HepG2 (cell line): ENCODE measurements around the gene VMO1. TPM values are rescaled to one million over a fixed set of nuclear protein-coding genes. Genes with fewer than 3 reads are reported as not detected.

Experiments used
- CENPBD1 ChIP-seq: sonication (generic); formaldehyde crosslinking; IDR thresholded peaks from 2 replicates; pipeline ENCODE4 v1.8.0; 2022; ENCODE audit warnings: missing genetic modification reagents, low read depth, mild to moderate bottlenecking, borderline replicate concordance
- ELF1 ChIP-seq: sonication (generic); formaldehyde crosslinking; IDR thresholded peaks from 2 replicates; pipeline ENCODE4 v1.4.0; 2020; ENCODE audit warnings: missing genetic modification reagents
- FOXK2 ChIP-seq: fragments of 450-650 bp; IDR thresholded peaks from 2 replicates; pipeline ENCODE4 v1.6.1; 2016
- HMG20A ChIP-seq: IDR thresholded peaks from 2 replicates; pipeline ENCODE4 v1.6.1; 2016; ENCODE audit warnings: borderline replicate concordance
- LCORL ChIP-seq, 2 experiments: fragments of 450-650 bp in 1 of 2; sonication (generic) in 1 of 2; formaldehyde crosslinking in 1 of 2; IDR thresholded peaks; 2 replicates each; pipeline versions ENCODE4 v1.5.0 to v1.6.1; 2017 to 2020; ENCODE audit warnings: antibody characterized with exemption in 1 of 2, missing genetic modification reagents in 1 of 2
- NFYC ChIP-seq: IDR thresholded peaks from 2 replicates; pipeline ENCODE4 v1.6.1; 2016; ENCODE audit warnings: missing genetic modification reagents, missing compliant biosample characterization
- PAF1 ChIP-seq: IDR thresholded peaks from 2 replicates; pipeline ENCODE4 v1.6.1; 2016; ENCODE audit warnings: missing genetic modification reagents, missing compliant biosample characterization
- PITX1 ChIP-seq: sonication (generic); formaldehyde crosslinking; IDR thresholded peaks from 2 replicates; pipeline ENCODE4 v1.5.1; 2020; ENCODE audit warnings: mild to moderate bottlenecking, missing genetic modification reagents
- PLRG1 ChIP-seq: fragments of 450-650 bp; conservative IDR thresholded peaks from 2 replicates; pipeline ENCODE4 v1.6.1; 2016
- REPIN1 ChIP-seq: sonication (generic); formaldehyde crosslinking; IDR thresholded peaks from 2 replicates; pipeline ENCODE4 v1.8.0; 2022; ENCODE audit warnings: missing genetic modification reagents, low read depth, mild to moderate bottlenecking, borderline replicate concordance
- REST ChIP-seq, 2 experiments: IDR thresholded peaks; 2 replicates each; pipeline ENCODE4 v1.6.1; 2011 to 2012; ENCODE audit warnings: low read length in 2 of 2, borderline replicate concordance in 1 of 2, low read depth in 1 of 2, mild to moderate bottlenecking in 1 of 2, moderate library complexity in 1 of 2
- STAG1 ChIP-seq: sonication (generic); formaldehyde crosslinking; IDR thresholded peaks from 2 replicates; pipeline ENCODE4 v1.4.0; 2020; ENCODE audit warnings: missing genetic modification reagents
- ZFP90 ChIP-seq: sonication (generic); formaldehyde crosslinking; IDR thresholded peaks from 2 replicates; pipeline ENCODE4 v1.8.0; 2022; ENCODE audit warnings: missing genetic modification reagents, mild to moderate bottlenecking, inconsistent platforms, borderline replicate concordance
- ZNF124 ChIP-seq: sonication (generic); formaldehyde crosslinking; IDR thresholded peaks from 2 replicates; pipeline ENCODE4 v1.4.0; 2020; ENCODE audit warnings: missing genetic modification reagents
- ZNF136 ChIP-seq: sonication (generic); formaldehyde crosslinking; IDR thresholded peaks from 2 replicates; pipeline ENCODE4 v1.8.1; 2022; ENCODE audit warnings: low read depth, mild to moderate bottlenecking, moderate library complexity, missing genetic modification reagents
- ZNF160 ChIP-seq: sonication (generic); formaldehyde crosslinking; IDR thresholded peaks from 2 replicates; pipeline ENCODE4 v1.8.0; 2022; ENCODE audit warnings: mild to moderate bottlenecking, inconsistent platforms, missing genetic modification reagents
- ZNF34 ChIP-seq: sonication (generic); formaldehyde crosslinking; IDR thresholded peaks from 2 replicates; pipeline ENCODE4 v1.4.0; 2020; ENCODE audit warnings: mild to moderate bottlenecking, missing genetic modification reagents, borderline replicate concordance
- ZNF703 ChIP-seq: sonication (generic); formaldehyde crosslinking; IDR thresholded peaks from 2 replicates; pipeline ENCODE4 v1.5.1; 2020; ENCODE audit warnings: missing genetic modification reagents, mild to moderate bottlenecking, moderate library complexity, borderline replicate concordance
- ZNF782 ChIP-seq: sonication (generic); formaldehyde crosslinking; IDR thresholded peaks from 2 replicates; pipeline ENCODE4 v1.4.0; 2020; ENCODE audit warnings: missing genetic modification reagents, mild to moderate bottlenecking, borderline replicate concordance
- polyA plus RNA-seq, 8 experiments: library from polyadenylated mRNA; depleted of rRNA in 3 of 8; stranded (reverse) in 7 of 8; unstranded in 1 of 8; fragments of >200 nt; fragmentation: Illumina TruSeq in 4 of 8; extraction: Trizol in 4 of 8; gene quantifications; 2 replicates each; pipeline versions ENCODE4 v1.2.1 to v1.2.3, GENCODE V29; 2011 to 2016; ENCODE audit warnings: low read depth in 4 of 8, missing spikeins in 1 of 8, mixed read lengths in 1 of 8; ENCODE audit not compliant: insufficient read depth in 1 of 8
- total RNA-seq, 5 experiments: library from RNA; depleted of rRNA; stranded (reverse); fragments of >200 nt; fragmentation: Illumina TruSeq; extraction: Trizol; gene quantifications; 2 replicates each; pipeline ENCODE4 v1.2.3, GENCODE V29; 2016; ENCODE audit warnings: low read depth in 1 of 5
- TF ChIP-seq, protein P1 (sequence below): IDR thresholded peaks from 2 replicates; pipeline ENCODE4 v1.6.1; 2016; ENCODE audit warnings: mild to moderate bottlenecking
- TF ChIP-seq, protein P2 (sequence below): sonication (generic); formaldehyde crosslinking; IDR thresholded peaks from 2 replicates; pipeline ENCODE4 v1.4.0; 2020; ENCODE audit warnings: mild to moderate bottlenecking, missing genetic modification reagents
- TF ChIP-seq, protein P3 (sequence below): sonication (generic); formaldehyde crosslinking; IDR thresholded peaks from 2 replicates; pipeline ENCODE4 v1.5.1; 2020; ENCODE audit warnings: mild to moderate bottlenecking, missing genetic modification reagents, moderate library complexity

The VMO1 gene
- total and polyA plus RNA-seq, 2 of the 13 experiments (the other 11 are each of a cell fraction or from before 2014, with no cell fraction given), result not detected

GRCh38 chr17:4771519-4772234, 14.5 kb downstream of the VMO1 start, which contains the start of gene TM4SF5 (continued):
- 0 out of 4 replicates have a peak, but pooled peaks of 1 of the 2 experiments have one; percentile 40 for TF ChIP-seq REST (IDR thresholded peaks at IDR 0.05; ENCODE audit: borderline replicate concordance in 1 of 2, low read depth in 1 of 2, low read length in 2 of 2)
- TF ChIP-seq ZNF160 (CRISPR knock-in tag), result peak; percentile 47; the same call in 1 of the 2 replicates
- TF ChIP-seq ZNF136 (CRISPR knock-in tag), result no peak
- 0 out of 2 replicates have a peak, but pooled peaks have one; percentile 54 for TF ChIP-seq PAF1 (CRISPR knock-in tag)
- TF ChIP-seq ELF1 (CRISPR knock-in tag), result no peak; the same call in 1 of the 2 replicates
- TF ChIP-seq CENPBD1, result no peak
- no peak for TF ChIP-seq ZNF34 (CRISPR knock-in tag)
- TF ChIP-seq ZNF703, result no peak; the same call in 1 of the 2 replicates
- peak; percentile 73; the same call in 1 of the 2 replicates for TF ChIP-seq ZNF124
- no peak for TF ChIP-seq PLRG1
- TF ChIP-seq, protein P1, sequence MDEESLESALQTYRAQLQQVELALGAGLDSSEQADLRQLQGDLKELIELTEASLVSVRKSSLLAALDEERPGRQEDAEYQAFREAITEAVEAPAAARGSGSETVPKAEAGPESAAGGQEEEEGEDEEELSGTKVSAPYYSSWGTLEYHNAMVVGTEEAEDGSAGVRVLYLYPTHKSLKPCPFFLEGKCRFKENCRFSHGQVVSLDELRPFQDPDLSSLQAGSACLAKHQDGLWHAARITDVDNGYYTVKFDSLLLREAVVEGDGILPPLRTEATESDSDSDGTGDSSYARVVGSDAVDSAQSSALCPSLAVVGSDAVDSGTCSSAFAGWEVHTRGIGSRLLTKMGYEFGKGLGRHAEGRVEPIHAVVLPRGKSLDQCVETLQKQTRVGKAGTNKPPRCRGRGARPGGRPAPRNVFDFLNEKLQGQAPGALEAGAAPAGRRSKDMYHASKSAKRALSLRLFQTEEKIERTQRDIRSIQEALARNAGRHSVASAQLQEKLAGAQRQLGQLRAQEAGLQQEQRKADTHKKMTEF, result peak; percentile 78; the same call in 1 of the 2 replicates
- peak; percentile 65; the same call in 1 of the 2 replicates for TF ChIP-seq HMG20A
- peak; percentile 58; the same call in 1 of the 2 replicates for TF ChIP-seq REPIN1 (CRISPR knock-in tag)
- TF ChIP-seq ZNF782 (CRISPR knock-in tag), result no peak
- TF ChIP-seq FOXK2, result peak; percentile 95
- peak; percentile 91 for TF ChIP-seq PITX1 (CRISPR knock-in tag)
- TF ChIP-seq, protein P2, sequence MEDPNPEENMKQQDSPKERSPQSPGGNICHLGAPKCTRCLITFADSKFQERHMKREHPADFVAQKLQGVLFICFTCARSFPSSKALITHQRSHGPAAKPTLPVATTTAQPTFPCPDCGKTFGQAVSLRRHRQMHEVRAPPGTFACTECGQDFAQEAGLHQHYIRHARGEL (CRISPR knock-in tag), result no peak
- TF ChIP-seq LCORL (IDR thresholded peaks at IDR 0.05), result no peak
- TF ChIP-seq LCORL (CRISPR knock-in tag; IDR thresholded peaks at IDR 0.05), result peak; percentile 37; the same call in 1 of the 2 replicates
- 0 out of 2 replicates have a peak, but pooled peaks have one; percentile 31 for TF ChIP-seq NFYC (CRISPR knock-in tag)
- TF ChIP-seq, protein P3, sequence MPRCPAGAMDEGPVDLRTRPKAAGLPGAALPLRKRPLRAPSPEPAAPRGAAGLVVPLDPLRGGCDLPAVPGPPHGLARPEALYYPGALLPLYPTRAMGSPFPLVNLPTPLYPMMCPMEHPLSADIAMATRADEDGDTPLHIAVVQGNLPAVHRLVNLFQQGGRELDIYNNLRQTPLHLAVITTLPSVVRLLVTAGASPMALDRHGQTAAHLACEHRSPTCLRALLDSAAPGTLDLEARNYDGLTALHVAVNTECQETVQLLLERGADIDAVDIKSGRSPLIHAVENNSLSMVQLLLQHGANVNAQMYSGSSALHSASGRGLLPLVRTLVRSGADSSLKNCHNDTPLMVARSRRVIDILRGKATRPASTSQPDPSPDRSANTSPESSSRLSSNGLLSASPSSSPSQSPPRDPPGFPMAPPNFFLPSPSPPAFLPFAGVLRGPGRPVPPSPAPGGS (CRISPR knock-in tag), result peak; percentile 92
- peak; percentile 25; the same call in 1 of the 2 replicates for TF ChIP-seq STAG1 (CRISPR knock-in tag)
- TF ChIP-seq ZFP90 (CRISPR knock-in tag), result peak; percentile 80; the same call in 1 of the 2 replicates
